HUES64 (cell line): ENCODE measurements around the gene TNXB.
"Not testable (repeated sequence)": the region's sequence is repeated elsewhere in the genome, so short reads cannot be mapped to it uniquely, and the experiment has no call there.

ENCODE experiments used
- H3K27ac ChIP-seq: 2 replicates; pipeline ENCODE4 v1.7.0; 2013; ENCODE audit warnings: low read depth, low read length, inconsistent platforms
- H3K27me3 ChIP-seq: 2 replicates; pipeline ENCODE4 v1.6.1; 2013; ENCODE audit warnings: mild to moderate bottlenecking, low read length; ENCODE audit not compliant: insufficient read depth
- H3K36me3 ChIP-seq: 2 replicates; pipeline ENCODE4 v1.6.1; 2013; ENCODE audit warnings: mild to moderate bottlenecking, low read length; ENCODE audit not compliant: insufficient read depth
- H3K4me1 ChIP-seq: 2 replicates; pipeline ENCODE4 v1.6.1; 2013; ENCODE audit warnings: mild to moderate bottlenecking, low read length, moderate library complexity; ENCODE audit not compliant: insufficient read depth
- H3K4me3 ChIP-seq: 2 replicates; pipeline ENCODE4 v1.5.1; 2013; ENCODE audit warnings: mild to moderate bottlenecking, low read length, moderate library complexity
- H3K9ac ChIP-seq: 2 replicates; pipeline ENCODE4 v1.6.1; 2013; ENCODE audit warnings: mild to moderate bottlenecking, low read depth, low read length
- H3K9me3 ChIP-seq: 2 replicates; pipeline ENCODE4 v1.6.1; 2013; ENCODE audit warnings: low read depth, low read length; ENCODE audit not compliant: insufficient read depth
- WGBS: fragments of 150-250, 120-280 bp; methylation state at CpG from one replicate; pipeline ENCODE4 v1.1.7; 2013; ENCODE audit warnings: missing lambda C conversion rate; 5-methylcytosine and 5-hydroxymethylcytosine counted together

Gene TNXB

GRCh38 chr6:32149932-32150870, 41.1 kb upstream of the TNXB start:
- H3K36me3 ChIP-seq = no peaks in the 10 kb centered on the region
- peaks cover 24% of the 10 kb centered on the region for H3K27me3 ChIP-seq
- H3K4me3 ChIP-seq = peak overlapping the region; percentile 47
- no peaks in the 10 kb centered on the region for H3K9me3 ChIP-seq
- no peak overlapping the region for H3K9ac ChIP-seq
- peaks cover 19% of the 10 kb centered on the region for H3K4me1 ChIP-seq
- no peak overlapping the region for H3K27ac ChIP-seq
- WGBS = 52% methylated on average over 55 of the region's 55 CpGs

- WGBS = 95% methylated on average over 47 of the region's 47 CpGs
- Histone ChIP-seq H3K9ac (no peak overlapping the region), H3K4me1 (peaks cover 19% of the 10 kb centered on the region), H3K27ac (no peak overlapping the region), H3K27me3 (peaks cover 24% of the 10 kb centered on the region), H3K9me3 (no peaks in the 10 kb centered on the region), H3K36me3 (no peaks in the 10 kb centered on the region), H3K4me3 (no peak overlapping the region)
Observed at GRCh38 chr6:32149092-32149755, 40.1 kb upstream of the TNXB start.

- H3K9ac ChIP-seq = no peak overlapping the region
- H3K27me3 ChIP-seq = peaks cover 24% of the 10 kb centered on the region
- H3K4me3 ChIP-seq = peak overlapping the region; percentile 31; the same call in 1 of the 2 replicates
- peaks cover 19% of the 10 kb centered on the region for H3K4me1 ChIP-seq
- no peaks in the 10 kb centered on the region for H3K36me3 ChIP-seq
- 89% methylated on average over 38 of the region's 39 CpGs for WGBS
- no peaks in the 10 kb centered on the region for H3K9me3 ChIP-seq
- H3K27ac ChIP-seq = no peak overlapping the region
Observed at GRCh38 chr6:32148289-32149091, 39.4 kb upstream of the TNXB start.

GRCh38 chr6:32147401-32148132, 38.4 kb upstream of the TNXB start:
- no peak overlapping the region for H3K27ac ChIP-seq
- no peaks in the 10 kb centered on the region for H3K36me3 ChIP-seq
- peaks cover 24% of the 10 kb centered on the region for H3K27me3 ChIP-seq
- peaks cover 18% of the 10 kb centered on the region for H3K4me1 ChIP-seq
- 98% methylated on average over 4 of the region's 4 CpGs for WGBS
- no peaks in the 10 kb centered on the region for H3K9me3 ChIP-seq
- H3K9ac ChIP-seq = no peak overlapping the region
- no peak overlapping the region for H3K4me3 ChIP-seq

- H3K9ac ChIP-seq = peak overlapping the region; percentile 24; the same call in 1 of the 2 replicates
- 39% methylated on average over 4 of the region's 4 CpGs for WGBS
- peaks cover 17% of the 10 kb centered on the region for H3K27me3 ChIP-seq
- H3K4me3 ChIP-seq = no peak overlapping the region; the same call in 1 of the 2 replicates
- H3K27ac ChIP-seq = no peak overlapping the region
- peaks cover 11% of the 10 kb centered on the region; the same call in 1 of the 2 replicates for H3K4me1 ChIP-seq
- no peaks in the 10 kb centered on the region for H3K9me3 ChIP-seq
- H3K36me3 ChIP-seq = no peaks in the 10 kb centered on the region
Observed at GRCh38 chr6:32146687-32147086, 37.5 kb upstream of the TNXB start.

GRCh38 chr6:32146287-32146686, 37.1 kb upstream of the TNXB start:
- no peaks in the 10 kb centered on the region for H3K9me3 ChIP-seq
- WGBS = 77% methylated on average over 1 of the region's 1 CpG
- peaks cover 11% of the 10 kb centered on the region; the same call in 1 of the 2 replicates for H3K4me1 ChIP-seq
- H3K36me3 ChIP-seq = no peaks in the 10 kb centered on the region
- no peak overlapping the region for H3K27ac ChIP-seq
- peak overlapping the region; percentile 24; the same call in 1 of the 2 replicates for H3K9ac ChIP-seq
- peaks cover 15% of the 10 kb centered on the region for H3K27me3 ChIP-seq
- H3K4me3 ChIP-seq = no peak overlapping the region; the same call in 1 of the 2 replicates

GRCh38 chr6:32144238-32144637, 35.1 kb upstream of the TNXB start:
- H3K9ac ChIP-seq, H3K27me3 ChIP-seq, H3K4me3 ChIP-seq, H3K36me3 ChIP-seq, H3K27ac ChIP-seq, H3K9me3 ChIP-seq: not testable (repeated sequence)
- peaks cover 11% of the 10 kb centered on the region; the same call in 1 of the 2 replicates for H3K4me1 ChIP-seq
- 86% methylated on average over 7 of the region's 7 CpGs for WGBS

GRCh38 chr6:32140420-32141046, 31.4 kb upstream of the TNXB start:
- no peaks in the 10 kb centered on the region for H3K9me3 ChIP-seq
- no peak overlapping the region for H3K4me3 ChIP-seq
- no peak overlapping the region for H3K27ac ChIP-seq
- H3K4me1 ChIP-seq = no peaks in the 10 kb centered on the region
- H3K27me3 ChIP-seq = no peaks in the 10 kb centered on the region
- H3K36me3 ChIP-seq = no peaks in the 10 kb centered on the region
- H3K9ac ChIP-seq = no peak overlapping the region
- 80% methylated on average over 5 of the region's 5 CpGs for WGBS

- H3K9ac ChIP-seq = no peak overlapping the region
- no peak overlapping the region for H3K27ac ChIP-seq
- 89% methylated on average over 5 of the region's 5 CpGs for WGBS
- H3K4me3 ChIP-seq = no peak overlapping the region
- peaks cover 4% of the 10 kb centered on the region; the same call in 1 of the 2 replicates for H3K27me3 ChIP-seq
- H3K36me3 ChIP-seq = no peaks in the 10 kb centered on the region
- no peaks in the 10 kb centered on the region for H3K9me3 ChIP-seq
- no peaks in the 10 kb centered on the region for H3K4me1 ChIP-seq
Observed at GRCh38 chr6:32139590-32139989, 30.5 kb upstream of the TNXB start.

GRCh38 chr6:32137454-32137853, 28.3 kb upstream of the TNXB start:
- Histone ChIP-seq H3K27me3 (peaks cover 7% of the 10 kb centered on the region; the same call in 1 of the 2 replicates), H3K9me3 (no peaks in the 10 kb centered on the region), H3K27ac (no peak overlapping the region), H3K4me1 (no peaks in the 10 kb centered on the region), H3K4me3 (no peak overlapping the region), H3K9ac (no peak overlapping the region), H3K36me3 (no peaks in the 10 kb centered on the region)
